NCI-H2029 treated with DMSO at 0.1 percent for 48 hours (cell line): Measurements from ENCODE around the gene TUBA1A.
"Not testable (repeated sequence)": the region's sequence is repeated elsewhere in the genome, so short reads cannot be mapped to it uniquely, and the experiment has no call there.

ENCODE experiments used
- DNase-seq: peaks from one replicate; lab custom pipeline; 2025; lab: John Stamatoyannopoulos, UW

TUBA1A gene

GRCh38 chr12:49154221-49154620 is 34.7 kb downstream of the TUBA1A start:
- no peak for DNase-seq

GRCh38 chr12:49147384-49147783 is 41.5 kb downstream of the TUBA1A start:
- no peak for DNase-seq

GRCh38 chr12:49146406-49146805 is 42.5 kb downstream of the TUBA1A start:
- no peak for DNase-seq

DNA sequence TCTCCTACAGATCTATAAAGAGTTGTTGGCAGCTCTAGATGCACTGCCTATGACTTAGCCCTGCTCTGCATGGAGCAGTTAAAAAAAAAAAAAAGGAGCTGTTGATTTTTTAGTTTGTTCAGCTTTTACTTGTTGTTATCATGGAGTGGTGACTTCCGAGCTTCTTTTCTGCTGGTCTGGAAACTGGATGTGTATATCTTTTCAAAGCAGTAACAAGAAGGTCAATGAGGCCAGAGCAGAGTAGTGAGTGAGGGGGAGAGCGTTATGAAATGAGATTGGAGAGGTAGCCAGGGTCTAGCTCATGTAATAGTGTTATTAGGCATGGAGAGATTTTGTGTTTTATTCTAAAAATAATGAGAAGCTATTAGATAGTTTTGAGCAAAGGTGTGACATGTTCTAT is 44.5 kb downstream of the TUBA1A start:
- no peak for DNase-seq

GRCh38 chr12:49138999-49139398 is 49.9 kb downstream of the TUBA1A start:
- DNase-seq = no peak

GRCh38 chr12:49138587-49138986 is 50.3 kb downstream of the TUBA1A start:
- no peak for DNase-seq

GRCh38 chr12:49137476-49137875 is 51.4 kb downstream of the TUBA1A start:
- no peak for DNase-seq

DNA sequence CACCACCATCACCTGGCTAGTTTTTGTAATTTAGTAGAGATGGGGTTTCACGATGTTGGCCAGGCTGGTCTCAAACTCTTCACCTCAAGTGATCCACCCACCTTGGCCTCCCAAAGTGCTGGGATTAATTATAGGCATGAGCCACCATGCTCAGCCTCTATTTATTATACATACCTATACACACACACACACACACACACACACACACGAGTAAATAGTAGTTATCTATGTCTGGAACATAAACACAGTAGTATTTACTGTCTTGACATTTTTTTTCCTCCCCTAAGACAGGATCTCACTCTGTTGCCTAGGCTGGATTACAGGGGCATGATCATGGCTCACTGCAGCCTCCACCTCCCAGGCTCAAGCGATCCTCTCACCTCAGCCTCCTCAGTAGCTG is 51.9 kb downstream of the TUBA1A start:
- DNase-seq = not testable (repeated sequence)
